A549 (cell line): Measurements from ENCODE around the gene NDUFAF2. TPM values are rescaled to one million over a fixed set of nuclear protein-coding genes. Genes with fewer than 3 reads are reported as not detected.

Experiments used
- ATAC-seq, 2 experiments: fragments of 200-7000 bp in 1 of 2; fragments of >200 bp in 1 of 2; cut with Nextera tagmentation in 1 of 2; cut with Tn5 transposase in 1 of 2; 3 replicates each; pipeline versions ENCODE4 v1.8.0 to v1.9.1; 2018 to 2020; ENCODE audit warnings: mild to moderate bottlenecking in 1 of 2, moderate library complexity in 1 of 2
- CTCF ChIA-PET: fragments of 300-600 bp; sonication (Branson Sonifier 250); formaldehyde crosslinking; extraction: SDS; loops from one replicate; lab custom pipeline; 2021; ENCODE audit warnings: antibody characterized with exemption, inconsistent platforms; lab: Yijun Ruan, JAX
- POLR2A ChIA-PET: fragments of 350-600 bp; formaldehyde crosslinking; extraction: SDS; loops from one replicate; lab custom pipeline; 2021; ENCODE audit warnings: antibody characterized with exemption, inconsistent platforms; lab: Yijun Ruan, JAX
- DNase-seq, 2 experiments: peaks; one replicate each; pipeline versions ENCODE4 v3.0.0 to v3.0.0-alpha.2; 2011 to 2016; ENCODE audit warnings: low read depth in 1 of 2, low spot score in 1 of 2
- FAIRE-seq: peaks from 2 replicates; lab custom pipeline; 2011; peaks lifted over from hg19 to GRCh38; lab: Jason Lieb, UNC
- H3K27ac ChIP-seq, 2 experiments: fragments of >200 bp; sonication (Bioruptor Twin); formaldehyde crosslinking; 3 replicates each; pipeline ENCODE4 v1.5.1; 2016 to 2017
- H3K4me1 ChIP-seq: fragments of >200 bp; sonication (Bioruptor Twin); formaldehyde crosslinking; 3 replicates; pipeline ENCODE4 v1.6.1; 2016
- H3K4me2 ChIP-seq: fragments of >200 bp; sonication (Bioruptor Twin); formaldehyde crosslinking; 3 replicates; pipeline ENCODE4 v1.6.1; 2016
- H3K4me3 ChIP-seq: fragments of >200 bp; sonication (Bioruptor Twin); formaldehyde crosslinking; 3 replicates; pipeline ENCODE4 v1.5.1; 2016
- H3K9me3 ChIP-seq: fragments of >200 bp; sonication (Bioruptor Twin); formaldehyde crosslinking; 3 replicates; pipeline ENCODE4 v1.6.1; 2016
- CEBPB ChIP-seq, 2 experiments: fragments of >200 bp in 1 of 2; sonication (Bioruptor Twin) in 1 of 2; formaldehyde crosslinking in 1 of 2; IDR thresholded peaks; 2 replicates each; pipeline ENCODE4 v1.6.1; 2012 to 2016
- CHD4 ChIP-seq: fragments of 200-600 bp; sonication (generic); IDR thresholded peaks from 2 replicates; pipeline ENCODE4 v1.6.1; 2016; ENCODE audit warnings: antibody characterized with exemption, mild to moderate bottlenecking, borderline replicate concordance
- EHMT2 ChIP-seq: fragments of 200-600 bp; sonication (generic); IDR thresholded peaks from 2 replicates; pipeline ENCODE4 v1.6.1; 2016; ENCODE audit warnings: antibody characterized with exemption, low read depth, mild to moderate bottlenecking, moderate library complexity
- EP300 ChIP-seq, 2 experiments: fragments of >200 bp; sonication (Bioruptor Twin); formaldehyde crosslinking; IDR thresholded peaks; 2 replicates in 1 of 2; 3 replicates in 1 of 2; pipeline ENCODE4 v1.6.1; 2016 to 2017
- HDAC2 ChIP-seq: fragments of 200-600 bp; sonication (generic); IDR thresholded peaks from 2 replicates; pipeline ENCODE4 v1.6.1; 2016
- HES2 ChIP-seq: fragments of >200 bp; sonication (Bioruptor Twin); formaldehyde crosslinking; IDR thresholded peaks from 2 replicates; pipeline ENCODE4 v1.6.1; 2016
- KDM1A ChIP-seq: fragments of 200-600 bp; sonication (generic); IDR thresholded peaks from 2 replicates; pipeline ENCODE4 v1.6.1; 2016; ENCODE audit warnings: low read depth, mild to moderate bottlenecking
- KDM5A ChIP-seq: fragments of 200-600 bp; sonication (generic); IDR thresholded peaks from 2 replicates; pipeline ENCODE4 v1.6.1; 2016; ENCODE audit warnings: antibody characterized with exemption, mild to moderate bottlenecking
- MAX ChIP-seq: IDR thresholded peaks from 2 replicates; pipeline ENCODE4 v1.6.1; 2012
- MYC ChIP-seq: IDR thresholded peaks from 2 replicates; pipeline ENCODE4 v1.6.1; 2012; ENCODE audit warnings: mild to moderate bottlenecking, inconsistent platforms, low read length, improper control_type of control experiment, borderline replicate concordance
- NFE2L2 ChIP-seq: fragments of 150-350 bp; conservative IDR thresholded peaks from 2 replicates; pipeline ENCODE4 v1.6.1; 2014; ENCODE audit warnings: low read length
- NPAS2 ChIP-seq: fragments of 250-450 bp; sonication (Bioruptor Pico); IDR thresholded peaks from 2 replicates; pipeline ENCODE4 v1.8.0; 2022; ENCODE audit warnings: mild to moderate bottlenecking, moderate library complexity, borderline replicate concordance
- PHF8 ChIP-seq: fragments of 200-600 bp; sonication (generic); IDR thresholded peaks from 2 replicates; pipeline ENCODE4 v1.6.1; 2016; ENCODE audit warnings: low read depth, mild to moderate bottlenecking, antibody characterized with exemption, moderate library complexity, borderline replicate concordance
- RARB ChIP-seq: fragments of 250-450 bp; sonication (Bioruptor Pico); IDR thresholded peaks from 2 replicates; pipeline ENCODE4 v1.8.0; 2021; ENCODE audit warnings: mild to moderate bottlenecking, moderate library complexity
- SREBF2 ChIP-seq: fragments of 450-650 bp; IDR thresholded peaks from 2 replicates; pipeline ENCODE4 v1.6.1; 2014; ENCODE audit warnings: mild to moderate bottlenecking, moderate library complexity
- ZFP36 ChIP-seq: fragments of 450-650 bp; IDR thresholded peaks from 2 replicates; pipeline ENCODE4 v1.6.1; 2014; ENCODE audit warnings: borderline replicate concordance; ENCODE audit not compliant: partially characterized antibody
- ZNF302 ChIP-seq: fragments of 250-450 bp; sonication (Bioruptor Pico); IDR thresholded peaks from 2 replicates; pipeline ENCODE4 v1.9.0; 2021; ENCODE audit warnings: inconsistent platforms, mild to moderate bottlenecking, moderate library complexity
- WGBS: methylation state at CpG from one replicate; pipeline ENCODE4 v1.1.6; 2017; ENCODE audit errors: missing lambda C conversion rate; 5-methylcytosine and 5-hydroxymethylcytosine counted together
- polyA plus RNA-seq, 4 experiments: library from polyadenylated mRNA; depleted of rRNA in 3 of 4; stranded (reverse); fragments of >200 nt; fragmentation: RNase III in 1 of 4; extraction: RNeasy Plus Mini Kit Qiagen cat#74134 plus additional on column Dnase treatment in 1 of 4; gene quantifications; 2 replicates in 3 of 4; 3 replicates in 1 of 4; pipeline ENCODE4 v1.2.3, GENCODE V29; 2011 to 2017
- TF ChIP-seq, protein P1 (sequence below): fragments of 200-600 bp; sonication (generic); IDR thresholded peaks from 2 replicates; pipeline ENCODE4 v1.6.1; 2016; ENCODE audit warnings: antibody characterized with exemption, mild to moderate bottlenecking, moderate library complexity
- TF ChIP-seq, protein P2 (sequence below): IDR thresholded peaks from 2 replicates; pipeline ENCODE4 v1.6.1; 2012; ENCODE audit warnings: low read depth, borderline replicate concordance

Gene NDUFAF2
- polyA plus RNA-seq, 2 of the 4 experiments (the other 2 are of a cell fraction) = 66.1 to 83.7 TPM

- TF ChIP-seq, protein P1, sequence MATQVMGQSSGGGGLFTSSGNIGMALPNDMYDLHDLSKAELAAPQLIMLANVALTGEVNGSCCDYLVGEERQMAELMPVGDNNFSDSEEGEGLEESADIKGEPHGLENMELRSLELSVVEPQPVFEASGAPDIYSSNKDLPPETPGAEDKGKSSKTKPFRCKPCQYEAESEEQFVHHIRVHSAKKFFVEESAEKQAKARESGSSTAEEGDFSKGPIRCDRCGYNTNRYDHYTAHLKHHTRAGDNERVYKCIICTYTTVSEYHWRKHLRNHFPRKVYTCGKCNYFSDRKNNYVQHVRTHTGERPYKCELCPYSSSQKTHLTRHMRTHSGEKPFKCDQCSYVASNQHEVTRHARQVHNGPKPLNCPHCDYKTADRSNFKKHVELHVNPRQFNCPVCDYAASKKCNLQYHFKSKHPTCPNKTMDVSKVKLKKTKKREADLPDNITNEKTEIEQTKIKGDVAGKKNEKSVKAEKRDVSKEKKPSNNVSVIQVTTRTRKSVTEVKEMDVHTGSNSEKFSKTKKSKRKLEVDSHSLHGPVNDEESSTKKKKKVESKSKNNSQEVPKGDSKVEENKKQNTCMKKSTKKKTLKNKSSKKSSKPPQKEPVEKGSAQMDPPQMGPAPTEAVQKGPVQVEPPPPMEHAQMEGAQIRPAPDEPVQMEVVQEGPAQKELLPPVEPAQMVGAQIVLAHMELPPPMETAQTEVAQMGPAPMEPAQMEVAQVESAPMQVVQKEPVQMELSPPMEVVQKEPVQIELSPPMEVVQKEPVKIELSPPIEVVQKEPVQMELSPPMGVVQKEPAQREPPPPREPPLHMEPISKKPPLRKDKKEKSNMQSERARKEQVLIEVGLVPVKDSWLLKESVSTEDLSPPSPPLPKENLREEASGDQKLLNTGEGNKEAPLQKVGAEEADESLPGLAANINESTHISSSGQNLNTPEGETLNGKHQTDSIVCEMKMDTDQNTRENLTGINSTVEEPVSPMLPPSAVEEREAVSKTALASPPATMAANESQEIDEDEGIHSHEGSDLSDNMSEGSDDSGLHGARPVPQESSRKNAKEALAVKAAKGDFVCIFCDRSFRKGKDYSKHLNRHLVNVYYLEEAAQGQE = no peak
- TF ChIP-seq EP300 (IDR thresholded peaks at IDR 0.05) (no peak), SREBF2 (no peak), HDAC2 (no peak)
- TF ChIP-seq, all 56 proteins: peak for 0
These were observed 194.9 kb downstream of the NDUFAF2 start (continued) for GRCh38 chr5:61139931-61140330.

DNA sequence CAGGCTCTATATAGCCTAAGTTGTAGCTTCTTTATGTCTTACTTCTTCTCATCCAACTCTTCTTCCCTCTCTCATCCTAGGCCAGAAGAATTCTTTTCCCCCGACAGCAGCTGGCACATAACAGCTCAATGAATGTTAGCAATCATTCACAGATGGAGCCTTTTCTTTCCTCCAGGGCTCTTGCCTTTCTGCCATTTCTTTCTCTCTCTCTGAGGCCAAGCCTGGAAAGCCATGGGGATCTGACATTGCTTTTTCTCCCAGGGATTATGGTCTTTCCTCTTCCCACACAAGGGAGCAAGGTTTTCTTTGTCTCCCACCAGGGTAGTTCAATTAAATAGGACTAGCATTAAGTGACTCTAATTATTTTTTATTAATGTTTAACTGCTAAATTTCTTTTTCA lies 196.8 kb downstream of the NDUFAF2 start:
- TF ChIP-seq ZNF302 (CRISPR knock-in tag) (no peak), CEBPB (IDR thresholded peaks at IDR 0.05) (no peak), MAX (no peak), CHD4 (no peak), NFE2L2 (no peak), HES2 (no peak), KDM1A (no peak), NPAS2 (no peak)
- TF ChIP-seq, protein P2, sequence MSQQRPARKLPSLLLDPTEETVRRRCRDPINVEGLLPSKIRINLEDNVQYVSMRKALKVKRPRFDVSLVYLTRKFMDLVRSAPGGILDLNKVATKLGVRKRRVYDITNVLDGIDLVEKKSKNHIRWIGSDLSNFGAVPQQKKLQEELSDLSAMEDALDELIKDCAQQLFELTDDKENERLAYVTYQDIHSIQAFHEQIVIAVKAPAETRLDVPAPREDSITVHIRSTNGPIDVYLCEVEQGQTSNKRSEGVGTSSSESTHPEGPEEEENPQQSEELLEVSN = no peak
- TF ChIP-seq, protein P1 = no peak
- no peaks in the 10 kb centered on the region for H3K4me1 ChIP-seq
- ChIA-PET CTCF (no interaction called here), POLR2A (no interaction called here)
- 80% methylated on average over 1 of the region's 1 CpG for WGBS
- no peak overlapping the region for H3K4me3 ChIP-seq
- DNase-seq (no peak), FAIRE-seq (no peak), ATAC-seq (no peak)
- no peak overlapping the region for H3K4me2 ChIP-seq
- H3K9me3 ChIP-seq = no peaks in the 10 kb centered on the region
- no peak overlapping the region for H3K27ac ChIP-seq

DNA sequence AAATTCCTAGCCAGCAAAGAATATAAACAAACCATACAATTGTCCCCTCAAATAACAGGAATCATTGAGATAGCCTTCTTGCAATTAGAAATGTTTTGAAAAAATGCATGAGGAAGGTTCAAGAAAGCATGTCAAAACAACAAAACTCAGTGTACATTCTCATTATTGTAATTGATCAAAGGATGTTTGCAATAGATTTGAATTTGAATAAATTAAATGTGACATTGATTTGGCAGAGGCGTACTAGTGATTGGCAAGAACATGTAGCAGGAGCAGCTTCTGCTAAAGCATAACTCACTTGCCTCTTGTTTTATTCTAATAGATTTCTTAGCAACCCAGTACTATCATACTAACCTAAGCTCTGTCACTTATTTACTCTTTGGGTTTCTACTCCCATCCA lies 197.4 kb downstream of the NDUFAF2 start:
- ATAC-seq (no peak), DNase-seq (no peak), FAIRE-seq (no peak)
- no peaks in the 10 kb centered on the region for H3K9me3 ChIP-seq
- TF ChIP-seq ZFP36 = no peak
- TF ChIP-seq NFE2L2 = no peak
- no peak for TF ChIP-seq EHMT2
- TF ChIP-seq RARB = no peak
- TF ChIP-seq PHF8 = no peak
- no peak for TF ChIP-seq KDM5A
- no peak for TF ChIP-seq MYC
- CTCF ChIA-PET = no interaction called here
- H3K4me3 ChIP-seq = no peak overlapping the region
- WGBS = 90% methylated on average over 1 of the region's 1 CpG
- H3K4me1 ChIP-seq = no peaks in the 10 kb centered on the region
- H3K4me2 ChIP-seq = no peak overlapping the region
- no peak overlapping the region for H3K27ac ChIP-seq
- POLR2A ChIA-PET = no interaction called here
